IMR-90 (cell line): Measurements from ENCODE around the gene TOR2A. TPM values are rescaled to one million over a fixed set of nuclear protein-coding genes. Genes with fewer than 3 reads are reported as not detected.

Experiments
- ATAC-seq: fragments of 200-7000 bp; cut with Tn5 transposase; 2 replicates; pipeline ENCODE4 v1.9.1; 2020; ENCODE audit warnings: low read depth, mild to moderate bottlenecking, moderate library complexity
- BruUV-seq: library from RNA; stranded (reverse); fragments of 400-500 nt; replicated peaks from 2 replicates; lab custom pipeline; 2021; lab: Mats Ljungman, UMichigan
- CTCF ChIA-PET: fragments of 300-600 bp; formaldehyde crosslinking; extraction: SDS; loops from one replicate; lab custom pipeline; 2021; ENCODE audit warnings: antibody characterized with exemption; lab: Yijun Ruan, JAX
- POLR2A ChIA-PET: fragments of 300-600 bp; sonication (Branson Sonifier 250); formaldehyde crosslinking; loops from one replicate; lab custom pipeline; 2022; ENCODE audit warnings: antibody characterized with exemption; ENCODE audit not compliant: unreplicated experiment; lab: Charles Lee
- DNase-seq: peaks from one replicate; pipeline ENCODE4 v3.0.0; 2013
- H2AFZ ChIP-seq: replicated peaks from 2 replicates; pipeline ENCODE3; 2013; ENCODE audit warnings: low read length, mild to moderate bottlenecking; ENCODE audit not compliant: poor library complexity
- H2AK5ac ChIP-seq: 2 replicates; pipeline ENCODE4 v1.6.1; 2013; ENCODE audit warnings: low read depth, low read length, inconsistent platforms
- H2AK9ac ChIP-seq: replicated peaks from 2 replicates; pipeline ENCODE3; 2013; ENCODE audit warnings: mild to moderate bottlenecking, low read depth, low read length, moderate library complexity; ENCODE audit not compliant: poor library complexity
- H2BK120ac ChIP-seq: 2 replicates; pipeline ENCODE4 v1.6.1; 2013; ENCODE audit warnings: low read depth, low read length, inconsistent platforms
- H2BK15ac ChIP-seq: 3 replicates; pipeline ENCODE4 v1.6.1; 2013; ENCODE audit warnings: low read depth, low read length, inconsistent platforms
- H2BK20ac ChIP-seq: 2 replicates; pipeline ENCODE4 v1.6.1; 2013; ENCODE audit warnings: low read depth, mild to moderate bottlenecking, inconsistent platforms, low read length, moderate library complexity
- H2BK5ac ChIP-seq: 2 replicates; pipeline ENCODE4 v1.6.1; 2013; ENCODE audit warnings: mild to moderate bottlenecking, low read depth, low read length, inconsistent platforms; ENCODE audit not compliant: poor library complexity, severe bottlenecking
- H3K14ac ChIP-seq: replicated peaks from 2 replicates; pipeline ENCODE4 v1.6.1; 2013; ENCODE audit warnings: low read depth, low read length, inconsistent platforms
- H3K18ac ChIP-seq: 2 replicates; pipeline ENCODE4 v1.6.1; 2013; ENCODE audit warnings: low read depth, low read length, control low read depth
- H3K23ac ChIP-seq: 2 replicates; pipeline ENCODE4 v1.6.1; 2013; ENCODE audit warnings: low read depth, low read length, inconsistent platforms
- H3K27ac ChIP-seq: 2 replicates; pipeline ENCODE4 v1.5.1; 2013; ENCODE audit warnings: mild to moderate bottlenecking, control low read depth, low read length; ENCODE audit not compliant: insufficient read depth
- H3K27me3 ChIP-seq: 2 replicates; pipeline ENCODE4 v1.6.1; 2013; ENCODE audit warnings: low read length; ENCODE audit not compliant: control insufficient read depth, insufficient read depth
- H3K36me3 ChIP-seq: 2 replicates; pipeline ENCODE4 v1.6.1; 2013; ENCODE audit warnings: low read length, mixed read lengths; ENCODE audit not compliant: control insufficient read depth, insufficient read depth
- H3K4ac ChIP-seq: 2 replicates; pipeline ENCODE4 v1.6.1; 2013; ENCODE audit warnings: low read depth, low read length, inconsistent platforms
- H3K4me1 ChIP-seq: 2 replicates; pipeline ENCODE4 v1.6.1; 2013; ENCODE audit warnings: low read length, mixed read lengths; ENCODE audit not compliant: control insufficient read depth, insufficient read depth
- H3K4me2 ChIP-seq: 2 replicates; pipeline ENCODE4 v1.6.1; 2013; ENCODE audit warnings: low read depth, mild to moderate bottlenecking, control low read depth, low read length, moderate library complexity
- H3K4me3 ChIP-seq: 2 replicates; pipeline ENCODE4 v1.5.1; 2013; ENCODE audit warnings: low read depth, mild to moderate bottlenecking, control low read depth, low read length, moderate library complexity; ENCODE audit not compliant: insufficient read depth
- H3K56ac ChIP-seq: 2 replicates; pipeline ENCODE4 v1.6.1; 2013; ENCODE audit warnings: low read length, inconsistent platforms; ENCODE audit not compliant: insufficient read depth; ENCODE audit errors: extremely low read depth
- H3K79me1 ChIP-seq, 2 experiments: 2 replicates each; pipeline ENCODE4 v1.6.1; 2013; ENCODE audit warnings: low read length in 2 of 2, inconsistent platforms in 1 of 2, low read depth in 1 of 2
- H3K9ac ChIP-seq: 2 replicates; pipeline ENCODE4 v1.6.1; 2013; ENCODE audit warnings: low read depth, low read length, control low read depth
- H3K9me1 ChIP-seq: 2 replicates; pipeline ENCODE4 v1.6.1; 2013; ENCODE audit warnings: low read length, inconsistent platforms; ENCODE audit not compliant: insufficient read depth
- H3K9me3 ChIP-seq: 2 replicates; pipeline ENCODE4 v1.6.1; 2013; ENCODE audit warnings: low read length; ENCODE audit not compliant: control insufficient read depth, insufficient read depth
- H4K20me1 ChIP-seq: 2 replicates; pipeline ENCODE4 v1.6.1; 2013; ENCODE audit warnings: low read length, inconsistent platforms; ENCODE audit not compliant: insufficient read depth
- H4K5ac ChIP-seq: 2 replicates; pipeline ENCODE4 v1.6.1; 2013; ENCODE audit warnings: mild to moderate bottlenecking, low read depth, low read length, control low read depth
- H4K8ac ChIP-seq, 2 experiments: 2 replicates each; pipeline ENCODE4 v1.6.1; 2013; ENCODE audit warnings: low read depth in 2 of 2, low read length in 2 of 2, control low read depth in 1 of 2, inconsistent platforms in 1 of 2
- H4K91ac ChIP-seq: 2 replicates; pipeline ENCODE4 v1.6.1; 2013; ENCODE audit warnings: low read depth, low read length, inconsistent platforms; ENCODE audit not compliant: insufficient read depth
- BHLHE40 ChIP-seq: fragments of 150-350 bp; IDR thresholded peaks from 2 replicates; pipeline ENCODE4 v1.6.1; 2016; ENCODE audit warnings: mild to moderate bottlenecking, low read depth, low read length
- MXI1 ChIP-seq: IDR thresholded peaks from 2 replicates; pipeline ENCODE4 v1.6.1; 2012; ENCODE audit warnings: low read depth, mild to moderate bottlenecking, low read length, moderate library complexity, borderline replicate concordance
- POLR2A ChIP-seq: IDR thresholded peaks from 2 replicates; pipeline ENCODE4 v1.6.1; 2012; ENCODE audit warnings: mild to moderate bottlenecking, low read depth, low read length
- RFX5 ChIP-seq: IDR thresholded peaks from 2 replicates; pipeline ENCODE4 v1.8.0; 2012; ENCODE audit warnings: low read depth, mild to moderate bottlenecking, low read length, moderate library complexity
- WGBS, 2 experiments: methylation state at CpG; one replicate each; pipeline versions ENCODE4 v1.1.5 to v1.1.7; 2013; ENCODE audit warnings: missing lambda C conversion rate in 2 of 2; ENCODE audit not compliant: insufficient read length in 1 of 2; ENCODE audit errors: extremely low coverage in 2 of 2; 5-methylcytosine and 5-hydroxymethylcytosine counted together
- dilution Hi-C: fragments of 300-500 bp; cut with HindIII; formaldehyde crosslinking; loops from one replicate; pipeline ENCODE4 v1.14.3; 2018; ENCODE audit warnings: low sequenced_read_pairs; ENCODE audit not compliant: unreplicated experiment
- in situ Hi-C: fragments of 300-500 bp; cut with MboI; formaldehyde crosslinking; loops from 3 replicates; pipeline ENCODE4 v1.14.3; 2019; ENCODE audit warnings: low sequenced_read_pairs, inconsistent platforms, mixed read lengths
- intact Hi-C: fragments of 100-400 bp; cut with micrococcal nuclease; formaldehyde crosslinking; loops from 2 replicates; pipeline ENCODE4 v1.10.0; 2022
- polyA plus RNA-seq, 3 experiments: library from polyadenylated mRNA; depleted of rRNA; stranded (reverse); fragments of >200 nt; gene quantifications; 2 replicates each; pipeline ENCODE4 v1.2.3, GENCODE V29; 2012; ENCODE audit warnings: low replicate concordance in 1 of 3
- total RNA-seq: library from RNA; depleted of rRNA; stranded (reverse); fragments of >200 nt; gene quantifications from 2 replicates; pipeline ENCODE4 v1.2.3, GENCODE V29; 2012

Gene TOR2A
- total and polyA plus RNA-seq, 2 of the 4 experiments (the other 2 are of a cell fraction), result 0.90 to 12.5 TPM

DNA sequence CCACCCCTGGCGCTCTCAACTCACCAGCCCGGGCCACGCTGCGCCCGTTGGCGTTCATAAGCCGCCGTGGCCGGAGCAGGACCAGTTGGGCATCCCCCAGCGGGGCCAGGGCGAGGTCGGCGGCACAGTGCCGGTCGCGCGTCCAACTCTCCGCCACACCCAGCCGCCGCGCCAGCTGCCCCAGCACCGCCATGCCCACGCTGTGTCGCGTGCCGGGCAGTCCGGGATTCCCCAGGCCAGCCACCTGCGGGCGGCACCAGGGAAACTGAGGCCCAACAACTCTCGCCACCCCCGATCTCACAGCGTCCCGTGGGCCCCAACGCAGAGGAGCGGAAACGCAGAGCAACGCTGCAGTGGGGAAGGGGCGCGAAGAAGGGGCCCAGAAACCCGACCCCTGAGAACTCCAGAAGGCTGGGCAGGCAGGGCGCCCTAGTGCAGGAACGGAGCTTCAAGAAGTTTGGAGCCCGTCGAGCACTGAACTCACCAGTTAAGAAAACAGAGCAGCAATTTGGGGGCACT, 20.1 kb downstream of the TOR2A start:
- H2AK9ac ChIP-seq, result peak overlapping the region; percentile 97
- H3K27ac ChIP-seq, result peak overlapping the region; percentile 1; the same call in 1 of the 2 replicates
- peak overlapping the region; percentile 29; the same call in 1 of the 2 replicates for H2AK5ac ChIP-seq
- H2BK15ac ChIP-seq, result no peak overlapping the region
- in situ Hi-C loops, result no loop called here
- H3K9me1 ChIP-seq, result no peaks in the 10 kb centered on the region; the same call in 1 of the 2 replicates
- H2AFZ ChIP-seq, result peak overlapping the region; percentile 99
- no peaks in the 10 kb centered on the region for H3K36me3 ChIP-seq
- 0 out of 2 replicates have a peak overlapping the region, but pooled peaks have one; percentile 32 for H3K14ac ChIP-seq
- no peaks in the 10 kb centered on the region for H3K9me3 ChIP-seq
- H4K91ac ChIP-seq, result no peak overlapping the region
- 0% methylated on average over 9 of the region's 44 CpGs; no CpG with 5 or more reads in 1 of the 2 experiments for WGBS, 2 experiments
- H2BK120ac ChIP-seq, result no peak overlapping the region
- H4K5ac ChIP-seq, result no peak overlapping the region
- peak overlapping the region; percentile 30; the same call in 1 of the 2 replicates for H3K4ac ChIP-seq
- no peak overlapping the region for H3K56ac ChIP-seq
- peaks cover 2 to 14% of the 10 kb centered on the region in 2 experiments; a peak in 3 of 4 replicates for H3K79me1 ChIP-seq
- H3K9ac ChIP-seq, result peak overlapping the region; percentile 48
- peak overlapping the region; percentile 48 for H3K23ac ChIP-seq
- DNase-seq (no peak), ATAC-seq (peak; percentile 15)
- no peak overlapping the region for H2BK20ac ChIP-seq
- peak overlapping the region; percentile 68 for H3K4me2 ChIP-seq
- peak overlapping the region; percentile 80 for H3K4me3 ChIP-seq
- BruUV-seq, result no TSS peak
- ChIA-PET POLR2A (no interaction called here), CTCF (interaction anchor here (2.0 kb wide), 1 partner anchor 20 kb away, joined by 7 read pairs; the partner anchor contains the start of gene TOR2A)
- H3K27me3 ChIP-seq, result no peaks in the 10 kb centered on the region
- H3K4me1 ChIP-seq, result peaks cover 7% of the 10 kb centered on the region
- dilution Hi-C loops, result no loop called here
- H4K20me1 ChIP-seq, result peaks cover 7% of the 10 kb centered on the region
- H3K18ac ChIP-seq, result no peak overlapping the region
- peak; percentile 79 for TF ChIP-seq BHLHE40
- TF ChIP-seq MXI1, result peak; percentile 50; the same call in 1 of the 2 replicates
- no peak for TF ChIP-seq RFX5
- TF ChIP-seq POLR2A, result 0 out of 2 replicates have a peak, but pooled peaks have one; percentile 25
- H2BK5ac ChIP-seq, result peak overlapping the region; percentile 8
- intact Hi-C loops, result loop anchor here (1.0 kb wide), 1 partner anchor 125 kb away; no protein-coding TSS in a partner anchor
- peak overlapping the region in 1 of 2 experiments; percentile 55; a peak in 1 of 4 replicates for H4K8ac ChIP-seq
